ENCODE data around the gene MPV17L2. TPM values are rescaled to one million over a fixed set of nuclear protein-coding genes. Genes with fewer than 3 reads are reported as not detected.

MPV17L2 gene
- total RNA-seq, 1 donor from 2014 or later, result 9.5 TPM

DNA sequence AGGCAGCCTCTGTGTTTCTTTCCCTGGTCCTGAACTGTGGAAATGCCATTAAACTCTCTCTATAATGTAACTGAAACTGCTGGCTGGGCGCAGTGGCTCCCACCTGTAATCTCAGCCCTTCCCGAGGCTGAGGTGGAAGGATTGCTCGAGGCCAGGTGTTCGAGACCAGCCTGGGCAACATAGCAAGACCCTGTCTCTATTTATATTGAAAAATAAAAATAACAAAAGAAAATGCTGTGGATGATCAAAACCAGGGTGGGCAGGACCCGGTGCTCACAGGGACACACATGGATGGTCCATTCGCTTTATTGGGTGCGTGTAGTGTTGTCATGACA is 3.5 kb downstream of the MPV17L2 start:
- Histone ChIP-seq H3K9me3 (no peaks in the 10 kb centered on the region), H3K36me3 (peaks cover 8 to 24% of the 10 kb centered on the region in 2 donors), H3K4me3 (no peak overlapping the region), H3K4me1 (peaks cover 10 to 11% of the 10 kb centered on the region in 2 donors), H3K27me3 (no peaks in the 10 kb centered on the region), H3K27ac (no peak overlapping the region)
- no peak for DNase-seq (ENCODE audit: low spot score in 2 of 2)
- TF ChIP-seq, protein P1, sequence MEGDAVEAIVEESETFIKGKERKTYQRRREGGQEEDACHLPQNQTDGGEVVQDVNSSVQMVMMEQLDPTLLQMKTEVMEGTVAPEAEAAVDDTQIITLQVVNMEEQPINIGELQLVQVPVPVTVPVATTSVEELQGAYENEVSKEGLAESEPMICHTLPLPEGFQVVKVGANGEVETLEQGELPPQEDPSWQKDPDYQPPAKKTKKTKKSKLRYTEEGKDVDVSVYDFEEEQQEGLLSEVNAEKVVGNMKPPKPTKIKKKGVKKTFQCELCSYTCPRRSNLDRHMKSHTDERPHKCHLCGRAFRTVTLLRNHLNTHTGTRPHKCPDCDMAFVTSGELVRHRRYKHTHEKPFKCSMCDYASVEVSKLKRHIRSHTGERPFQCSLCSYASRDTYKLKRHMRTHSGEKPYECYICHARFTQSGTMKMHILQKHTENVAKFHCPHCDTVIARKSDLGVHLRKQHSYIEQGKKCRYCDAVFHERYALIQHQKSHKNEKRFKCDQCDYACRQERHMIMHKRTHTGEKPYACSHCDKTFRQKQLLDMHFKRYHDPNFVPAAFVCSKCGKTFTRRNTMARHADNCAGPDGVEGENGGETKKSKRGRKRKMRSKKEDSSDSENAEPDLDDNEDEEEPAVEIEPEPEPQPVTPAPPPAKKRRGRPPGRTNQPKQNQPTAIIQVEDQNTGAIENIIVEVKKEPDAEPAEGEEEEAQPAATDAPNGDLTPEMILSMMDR (IDR thresholded peaks at IDR 0.05), result no peak
- intact Hi-C loops (cut with DNase I), result no loop called here

- peaks cover 8 to 24% of the 10 kb centered on the region in 2 donors for H3K36me3 ChIP-seq
- H3K4me3 ChIP-seq, result no peak overlapping the region
- H3K27ac ChIP-seq, result no peak overlapping the region
- no peak for DNase-seq (ENCODE audit: low spot score in 2 of 2)
- intact Hi-C loops (cut with DNase I), result no loop called here
- H3K27me3 ChIP-seq, result no peaks in the 10 kb centered on the region
- peaks cover 8 to 11% of the 10 kb centered on the region in 2 donors for H3K4me1 ChIP-seq
- H3K9me3 ChIP-seq, result no peaks in the 10 kb centered on the region
- TF ChIP-seq, protein P1 (IDR thresholded peaks at IDR 0.05), result no peak
These were observed 4.3 kb downstream of the MPV17L2 start for GRCh38 chr19:18197306-18197705.

DNA sequence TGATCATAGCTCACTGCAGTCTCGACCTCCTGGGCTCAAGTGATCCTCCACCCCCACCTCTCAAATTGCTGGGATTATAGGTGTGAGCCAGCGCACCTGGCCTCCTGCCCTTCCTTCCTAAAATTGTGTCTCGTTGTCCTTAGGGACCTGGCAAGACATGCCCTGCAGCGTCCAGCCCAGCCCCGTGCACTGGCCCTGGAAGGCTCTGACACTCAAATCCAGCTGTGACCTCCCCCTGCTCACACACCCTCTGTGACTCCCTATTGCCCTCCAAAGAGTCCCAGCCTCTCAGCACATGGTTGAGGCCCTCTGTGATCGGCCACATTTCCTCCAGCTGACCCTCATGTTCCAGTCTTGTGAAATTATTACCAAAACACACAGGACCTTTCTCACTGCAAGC is 4.9 kb downstream of the MPV17L2 start:
- no peak overlapping the region for H3K4me3 ChIP-seq
- H3K9me3 ChIP-seq, result no peaks in the 10 kb centered on the region
- intact Hi-C loops (cut with DNase I), result no loop called here
- TF ChIP-seq, protein P1 (IDR thresholded peaks at IDR 0.05), result no peak
- H3K36me3 ChIP-seq, result peaks cover 8 to 24% of the 10 kb centered on the region in 2 donors
- peaks cover 10 to 14% of the 10 kb centered on the region in 2 donors for H3K4me1 ChIP-seq
- no peak for DNase-seq (ENCODE audit: low spot score in 2 of 2)
- H3K27me3 ChIP-seq, result no peaks in the 10 kb centered on the region
- no peak overlapping the region for H3K27ac ChIP-seq

GRCh38 chr19:18198374-18198773 is 5.4 kb downstream of the MPV17L2 start:
- intact Hi-C loops (cut with DNase I), result no loop called here
- TF ChIP-seq, protein P1 (IDR thresholded peaks at IDR 0.05), result no peak
- peaks cover 8 to 24% of the 10 kb centered on the region in 2 donors for H3K36me3 ChIP-seq
- H3K9me3 ChIP-seq, result no peaks in the 10 kb centered on the region
- no peaks in the 10 kb centered on the region for H3K27me3 ChIP-seq
- H3K27ac ChIP-seq, result no peak overlapping the region
- H3K4me1 ChIP-seq, result peaks cover 14 to 18% of the 10 kb centered on the region in 2 donors
- H3K4me3 ChIP-seq, result no peak overlapping the region
- DNase-seq (ENCODE audit: low spot score in 2 of 2), result no peak

DNA sequence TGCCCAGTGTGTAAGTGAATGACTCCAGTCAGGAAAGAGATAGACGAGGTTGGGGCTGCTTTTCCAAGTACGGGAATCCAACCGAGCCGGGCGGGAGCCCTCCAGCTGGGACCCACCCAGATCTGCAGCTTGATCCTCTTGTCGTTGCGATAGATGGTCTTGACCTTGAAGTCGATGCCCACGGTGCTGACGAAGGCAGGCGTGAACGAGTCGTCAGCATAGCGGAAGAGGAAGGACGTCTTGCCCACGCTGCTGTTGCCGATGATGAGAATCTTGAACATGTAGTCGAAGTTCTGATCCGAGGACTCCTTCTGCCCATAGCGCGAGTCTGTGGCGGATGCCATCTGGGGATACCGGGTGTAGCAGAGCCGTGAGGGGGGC is 9.4 kb downstream of the MPV17L2 start:
- Histone ChIP-seq H3K9me3 (no peaks in the 10 kb centered on the region), H3K36me3 (peaks cover 8 to 12% of the 10 kb centered on the region in 2 donors), H3K27me3 (no peaks in the 10 kb centered on the region), H3K27ac (no peak overlapping the region), H3K4me1 (peaks cover 7 to 20% of the 10 kb centered on the region in 2 donors), H3K4me3 (no peak overlapping the region)
- DNase-seq (ENCODE audit: low spot score in 2 of 2), result no peak
- intact Hi-C loops (cut with DNase I), result loop anchor here (5.0 kb wide), 1 partner anchor 215 kb away; the partner anchor contains the start of gene SSBP4
- TF ChIP-seq, protein P1 (IDR thresholded peaks at IDR 0.05), result no peak
